NCI-H1417 (cell line): ENCODE results near the gene CLDN4.
"Not testable (repeated sequence)": the region's sequence is repeated elsewhere in the genome, so short reads cannot be mapped to it uniquely, and the experiment has no call there.

Experiments
- DNase-seq, 3 experiments: peaks; one replicate each; lab custom pipeline; 2025; lab: John Stamatoyannopoulos, UW

CLDN4 gene

DNA sequence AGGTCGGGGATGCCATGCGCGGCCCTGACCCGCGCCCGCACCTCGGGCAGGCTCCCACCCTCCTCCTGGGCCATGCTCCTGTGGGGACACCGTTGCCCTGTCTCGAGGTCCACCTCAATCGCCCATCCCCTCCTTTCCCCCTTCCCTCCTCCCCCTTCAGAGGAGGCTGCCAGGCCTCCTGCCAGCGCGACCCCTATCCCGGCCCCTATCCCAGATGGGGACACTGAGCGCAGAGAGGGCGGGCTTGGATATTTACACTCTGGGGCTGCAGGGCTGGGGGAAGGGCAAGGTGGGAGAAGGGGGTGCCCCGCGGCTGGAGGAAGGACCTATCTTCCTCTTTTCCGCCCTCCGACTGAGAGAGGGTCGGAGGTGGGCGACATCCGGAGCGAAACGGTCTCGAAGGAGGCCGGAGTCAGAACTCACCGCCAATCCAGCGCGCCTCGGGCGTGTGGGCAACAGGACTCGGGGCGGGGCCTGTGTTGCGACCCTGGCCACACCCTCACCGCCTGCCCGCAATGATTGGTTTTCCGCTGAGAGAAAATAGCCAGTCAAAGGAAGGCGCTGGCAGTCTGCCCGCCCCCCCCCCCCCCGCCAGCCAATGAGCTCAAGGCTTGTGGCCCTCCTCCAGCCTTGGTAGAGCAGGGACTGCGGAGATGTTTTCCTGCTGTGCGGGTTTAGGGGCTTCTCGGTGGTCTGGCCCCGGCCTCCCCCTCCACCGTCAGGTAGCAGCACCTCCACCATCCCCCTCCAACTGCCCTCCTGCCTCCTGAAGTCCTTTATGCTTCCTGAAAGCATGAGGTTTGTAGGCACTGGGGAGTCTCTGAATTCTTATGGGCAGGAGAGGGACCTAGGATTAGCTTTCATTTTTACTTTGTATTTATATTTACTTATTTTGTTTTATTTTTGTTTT lies 11.5 kb downstream of the CLDN4 start, which contains the start of gene METTL27:
METTL27 (minus strand) TSS at position 450 of the 910 bp plus-strand sequence; CDS start at position 74, 376 bp downstream.
- peak; percentile 92 to 96 (median 93) for DNase-seq

DNA sequence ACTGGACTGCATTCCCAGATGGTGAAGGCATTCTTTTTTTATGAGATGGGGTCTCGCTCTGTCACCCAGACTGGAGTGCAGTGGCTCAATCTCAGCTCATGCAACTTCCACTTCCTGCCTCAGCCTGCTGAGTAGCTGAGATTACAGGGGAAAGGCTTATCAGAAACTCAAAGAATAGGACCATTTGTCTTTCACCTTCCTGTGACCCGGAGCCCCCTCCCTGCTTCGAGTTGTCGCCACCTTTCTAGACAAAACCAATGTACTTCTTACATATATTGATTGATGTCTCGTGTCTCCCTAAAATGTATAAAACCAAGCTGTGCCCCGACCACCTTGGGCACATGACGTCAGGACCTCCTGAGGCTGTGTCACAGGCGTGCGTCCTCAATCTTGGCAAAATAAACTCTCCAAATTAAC lies 13.3 kb downstream of the CLDN4 start:
- DNase-seq = no peak

DNA sequence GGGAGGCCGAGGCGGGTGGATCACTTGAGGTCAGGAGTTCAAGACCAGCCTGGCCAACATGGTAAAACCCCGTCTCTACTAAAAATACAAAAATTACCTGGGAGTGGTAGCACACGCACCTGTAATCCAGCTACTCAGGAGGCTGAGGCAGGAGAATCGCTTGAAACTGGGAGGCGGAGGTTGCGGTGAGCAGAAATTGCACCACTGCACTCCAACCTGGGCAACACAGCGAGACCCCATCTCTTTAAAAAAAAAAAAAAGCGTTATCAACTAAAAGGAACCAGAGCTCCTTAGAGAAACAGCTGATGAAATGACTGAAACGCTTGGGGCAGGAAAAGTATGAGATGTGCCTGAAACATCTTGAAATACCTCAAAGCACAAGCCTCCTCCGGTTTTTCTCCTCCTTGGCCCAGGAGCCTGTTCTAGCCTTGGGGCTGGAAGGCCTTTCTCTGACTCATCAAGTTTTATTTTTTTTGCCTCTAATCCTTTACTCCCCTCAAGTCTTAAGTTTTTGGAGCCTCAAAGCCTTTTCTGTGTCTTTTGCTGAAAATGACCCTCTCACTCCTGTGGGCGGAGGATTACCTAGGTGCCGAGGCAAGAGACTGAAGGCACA lies 14.2 kb downstream of the CLDN4 start:
- DNase-seq = no peak

DNA sequence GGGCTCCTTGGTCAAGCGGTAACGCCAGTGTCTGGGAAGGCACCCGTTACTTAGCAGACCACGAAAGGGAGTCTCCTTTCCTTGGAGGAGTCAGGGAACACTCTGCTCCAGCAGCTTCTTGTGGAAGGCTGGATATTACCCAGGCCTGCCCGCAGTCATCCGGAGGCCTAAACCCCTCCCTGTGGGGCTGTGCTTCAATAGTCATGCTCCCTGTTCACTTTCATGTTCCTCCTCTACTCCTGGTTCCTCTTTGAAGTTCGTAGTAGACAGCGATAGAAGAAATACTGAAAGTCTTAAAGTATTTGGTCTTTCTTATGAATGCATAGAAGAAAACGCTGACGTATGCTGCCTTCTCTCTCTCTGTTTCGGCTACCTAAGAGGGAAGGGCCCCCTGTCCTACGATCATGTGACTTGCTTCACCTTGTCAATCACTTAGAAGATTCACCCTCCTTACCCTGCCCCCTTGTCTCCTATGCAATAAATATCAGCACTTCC lies 15.0 kb downstream of the CLDN4 start:
- DNase-seq = not testable (repeated sequence)

DNA sequence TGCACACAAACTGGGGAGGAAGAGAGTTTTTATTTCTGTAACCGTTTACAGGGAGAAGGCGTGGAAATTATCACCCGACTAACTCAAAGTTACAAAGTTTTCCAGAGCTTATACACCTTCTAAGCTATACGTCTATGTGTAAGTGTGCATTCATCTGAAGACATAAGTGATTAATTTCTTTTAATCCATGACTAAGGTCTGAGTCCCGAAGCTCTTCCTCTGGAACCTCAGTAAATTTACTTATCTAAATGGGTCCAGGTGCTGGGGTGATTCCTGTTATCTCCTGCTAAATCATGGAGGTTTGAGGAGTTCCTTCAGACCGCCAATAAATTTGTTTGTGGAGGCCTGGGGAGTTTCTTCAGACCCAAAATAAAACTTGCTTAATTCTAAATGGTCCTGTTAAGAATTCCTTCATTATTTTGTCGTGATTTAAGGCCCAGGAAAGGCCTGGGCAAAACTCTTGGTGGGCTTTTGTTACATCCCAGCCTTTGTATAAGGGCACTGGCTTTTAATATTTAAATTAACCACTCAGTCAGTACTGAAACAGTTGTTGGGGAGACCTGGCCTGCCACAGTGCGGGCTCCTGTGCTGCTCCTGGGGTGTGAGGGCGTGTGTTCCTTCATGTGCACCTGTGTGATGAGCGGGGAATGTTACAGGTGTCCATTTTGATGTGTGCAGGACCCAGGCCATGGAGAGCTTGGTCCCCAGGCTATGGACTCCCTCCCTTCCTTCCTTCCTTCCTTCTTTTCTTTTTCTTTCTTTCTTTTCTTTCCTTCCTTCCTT lies 17.3 kb downstream of the CLDN4 start:
- DNase-seq = no peak

DNA sequence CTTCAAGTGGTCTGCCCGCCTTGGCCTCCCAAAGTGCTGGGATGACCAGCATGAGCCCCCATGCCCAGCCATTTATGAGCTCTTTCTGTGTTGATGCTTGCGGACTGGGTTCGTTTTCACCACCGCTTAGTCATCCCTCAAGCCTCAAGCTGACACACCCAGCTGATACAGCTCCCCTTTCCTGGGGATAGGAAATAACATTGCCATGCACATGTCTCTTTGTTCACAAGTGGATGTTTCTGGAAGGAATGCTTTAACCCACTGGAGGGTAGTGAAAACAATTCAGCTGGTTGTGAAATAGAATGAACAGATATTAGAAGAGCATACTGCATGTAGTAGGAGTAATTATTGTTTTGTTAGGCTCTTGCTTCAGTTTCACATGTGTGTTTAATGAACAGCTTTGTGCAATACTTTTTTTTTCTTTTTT lies 20.0 kb downstream of the CLDN4 start:
- DNase-seq = no peak

DNA sequence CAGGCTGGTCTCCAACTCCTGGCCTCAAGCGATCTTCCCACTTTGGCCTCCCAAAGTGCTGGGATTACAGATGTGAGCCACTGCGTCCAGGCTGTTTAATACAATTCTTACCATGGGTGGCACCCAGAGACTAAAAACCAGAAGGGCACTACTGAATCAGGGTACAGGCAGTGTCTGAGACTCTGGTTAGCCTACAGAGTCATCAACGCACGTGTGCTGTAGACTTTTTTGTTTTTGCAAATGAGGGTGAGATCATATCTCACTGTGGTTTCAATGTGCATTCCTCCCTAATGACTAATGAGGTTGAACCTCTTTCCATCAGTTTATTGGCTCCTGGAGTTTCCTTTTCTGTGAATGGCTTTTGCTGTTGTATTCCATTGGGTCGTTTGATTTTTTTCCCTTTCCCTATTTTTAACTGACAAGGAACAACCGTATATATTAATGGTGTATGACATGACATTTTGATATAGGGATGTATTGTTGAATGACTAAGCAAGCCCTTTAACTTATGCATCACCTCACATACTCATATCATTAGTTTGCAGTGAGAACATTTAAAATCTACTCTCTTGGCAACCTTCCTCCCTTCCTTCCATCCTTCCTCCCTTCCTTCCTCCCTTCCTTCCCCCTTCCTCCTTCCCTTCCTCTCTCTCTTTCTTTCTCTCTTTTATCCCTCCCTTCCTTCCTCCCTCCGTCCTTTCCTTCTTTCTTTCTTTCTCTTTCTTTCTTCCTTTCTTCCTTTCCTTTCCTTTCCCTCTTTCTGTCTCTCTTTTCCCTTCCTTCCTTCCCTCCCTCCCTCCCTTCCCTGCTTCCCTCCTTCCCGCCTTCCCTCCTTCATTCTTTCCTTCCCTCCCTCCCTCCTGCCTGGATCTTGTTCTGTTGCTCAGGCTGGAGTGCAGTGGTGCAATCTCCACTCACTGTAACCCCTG lies 20.9 kb downstream of the CLDN4 start:
- no peak for DNase-seq

DNA sequence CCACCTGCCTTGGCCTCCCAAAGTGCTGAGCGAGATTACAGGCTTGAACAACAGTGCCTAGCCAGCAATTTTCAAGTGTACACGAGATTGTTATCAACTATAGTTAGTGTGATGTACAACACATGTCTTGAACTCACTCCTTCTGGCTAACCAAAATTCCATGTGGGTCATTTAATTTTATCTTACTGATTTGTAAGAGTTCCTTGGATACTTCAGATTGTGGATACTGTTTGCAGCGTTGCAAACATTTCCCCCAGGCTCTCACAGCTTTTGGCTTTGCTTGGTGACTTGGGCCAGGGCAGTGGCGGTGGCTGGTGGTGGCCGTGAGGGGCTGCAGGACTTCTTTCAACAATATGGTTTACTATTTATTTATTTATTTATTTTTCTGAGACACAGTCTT lies 21.7 kb downstream of the CLDN4 start:
- peak in 1 of 3 experiments; percentile 19 for DNase-seq

DNA sequence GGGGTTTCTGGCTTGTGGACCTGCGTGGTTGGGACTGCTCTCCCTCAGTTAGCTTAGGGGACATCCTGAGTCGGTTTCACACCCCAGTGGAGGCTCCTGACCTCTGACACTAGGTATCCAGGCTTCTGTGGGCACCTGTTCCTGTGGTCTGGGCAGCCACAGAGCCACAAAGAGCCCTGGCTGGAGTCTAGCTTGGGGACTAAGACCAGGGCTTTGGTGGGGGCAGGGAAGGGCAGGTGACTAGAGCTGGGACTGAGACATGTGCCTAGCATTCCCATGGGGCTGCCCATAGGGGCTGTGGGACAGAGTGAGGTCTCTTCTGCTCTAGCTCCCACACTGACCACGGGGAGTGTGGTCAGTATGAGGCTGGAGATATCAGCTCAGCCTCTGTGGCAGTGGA lies 26.1 kb downstream of the CLDN4 start:
- no peak for DNase-seq

DNA sequence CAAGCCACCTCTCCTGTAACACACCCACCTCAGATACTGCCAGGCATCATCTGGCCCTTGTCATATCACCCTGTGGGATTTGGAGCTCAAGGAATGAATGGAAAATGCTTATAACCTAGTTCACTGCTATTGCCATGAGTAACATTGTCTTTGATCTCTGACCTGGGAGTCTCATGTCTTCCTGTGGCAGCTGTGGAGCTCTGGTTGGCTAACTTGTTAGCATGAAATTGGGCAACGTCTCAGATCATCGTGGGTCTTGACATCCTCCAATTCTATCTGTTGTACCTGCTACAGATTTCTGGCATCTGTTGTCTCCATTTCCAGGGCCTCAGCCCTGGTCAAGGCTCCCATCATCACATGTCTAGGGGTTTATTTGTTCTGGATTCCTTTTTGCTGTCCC lies 28.0 kb downstream of the CLDN4 start:
- DNase-seq = no peak

DNA sequence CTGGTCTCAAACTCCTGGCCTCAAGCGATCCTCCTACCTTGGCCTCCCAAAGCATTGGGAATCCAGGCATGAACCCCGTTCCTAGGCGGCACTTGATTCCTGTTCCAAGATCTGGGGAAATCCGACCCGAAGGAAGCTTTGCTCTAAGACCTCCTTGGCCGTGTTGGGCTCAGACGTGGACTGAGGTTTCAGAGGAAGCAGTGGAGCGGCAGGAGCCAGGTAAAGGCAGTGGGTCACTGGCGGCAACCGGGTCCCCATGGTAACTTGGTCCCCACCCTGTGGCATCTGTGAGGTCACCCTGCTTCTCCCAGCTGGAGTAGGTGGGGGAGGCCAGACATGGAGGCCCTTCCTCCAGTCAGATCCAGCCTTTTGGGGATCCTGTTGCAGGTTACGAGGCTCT lies 30.1 kb downstream of the CLDN4 start, which contains the start of gene TMEM270:
TMEM270 (plus strand) TSS at position 301 of the 400 bp plus-strand sequence; CDS start at position 337, 36 bp downstream.
- no peak for DNase-seq

DNA sequence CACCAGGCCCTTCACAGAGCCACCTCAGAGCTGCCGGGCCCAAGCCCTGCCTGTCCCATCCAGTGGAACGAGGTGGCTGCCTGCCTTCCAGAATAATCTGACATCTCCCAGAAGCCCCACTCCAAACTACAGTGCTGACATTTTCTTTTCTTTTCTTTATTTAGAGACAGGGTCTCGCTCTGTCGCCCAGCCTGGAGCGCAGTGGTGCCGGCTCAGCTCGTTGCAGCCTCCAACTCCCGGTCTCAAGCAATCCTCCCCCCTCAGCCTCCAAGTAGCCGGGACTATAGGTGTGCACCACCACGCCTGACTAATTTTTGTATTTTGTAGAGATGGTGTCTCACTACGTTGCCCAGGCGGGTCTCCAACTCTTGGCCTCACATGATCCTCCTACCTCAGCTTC lies 30.5 kb downstream of the CLDN4 start:
- DNase-seq = no peak

DNA sequence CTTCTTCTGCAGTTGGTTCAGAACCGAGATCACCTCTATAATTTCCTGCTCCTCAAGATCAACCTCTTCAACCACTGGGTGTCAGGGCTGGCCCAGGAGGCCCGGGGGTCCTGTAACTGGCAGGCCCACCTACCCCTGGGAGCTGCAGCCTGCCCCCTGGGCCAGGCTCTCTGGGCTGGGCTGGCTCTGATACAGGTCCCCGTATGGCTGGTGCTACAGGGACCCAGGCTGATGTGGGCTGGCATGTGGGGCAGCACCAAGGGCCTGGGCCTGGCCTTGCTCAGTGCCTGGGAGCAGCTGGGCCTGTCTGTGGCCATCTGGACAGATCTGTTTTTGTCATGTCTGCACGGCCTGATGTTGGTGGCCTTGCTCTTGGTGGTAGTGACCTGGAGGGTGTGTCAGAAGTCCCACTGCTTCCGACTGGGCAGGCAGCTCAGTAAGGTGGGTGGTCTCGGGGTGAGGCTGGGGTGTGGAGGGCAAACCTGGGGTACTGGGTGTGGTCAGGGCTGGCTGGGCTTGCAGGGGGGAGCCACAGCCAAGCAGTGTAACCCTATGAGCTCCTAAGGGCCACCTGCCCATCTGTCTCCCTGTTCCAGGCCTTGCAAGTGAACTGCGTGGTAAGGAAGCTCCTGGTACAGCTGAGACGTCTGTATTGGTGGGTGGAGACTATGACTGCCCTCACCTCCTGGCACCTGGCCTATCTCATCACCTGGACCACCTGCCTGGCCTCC lies 34.4 kb downstream of the CLDN4 start:
- no peak for DNase-seq

DNA sequence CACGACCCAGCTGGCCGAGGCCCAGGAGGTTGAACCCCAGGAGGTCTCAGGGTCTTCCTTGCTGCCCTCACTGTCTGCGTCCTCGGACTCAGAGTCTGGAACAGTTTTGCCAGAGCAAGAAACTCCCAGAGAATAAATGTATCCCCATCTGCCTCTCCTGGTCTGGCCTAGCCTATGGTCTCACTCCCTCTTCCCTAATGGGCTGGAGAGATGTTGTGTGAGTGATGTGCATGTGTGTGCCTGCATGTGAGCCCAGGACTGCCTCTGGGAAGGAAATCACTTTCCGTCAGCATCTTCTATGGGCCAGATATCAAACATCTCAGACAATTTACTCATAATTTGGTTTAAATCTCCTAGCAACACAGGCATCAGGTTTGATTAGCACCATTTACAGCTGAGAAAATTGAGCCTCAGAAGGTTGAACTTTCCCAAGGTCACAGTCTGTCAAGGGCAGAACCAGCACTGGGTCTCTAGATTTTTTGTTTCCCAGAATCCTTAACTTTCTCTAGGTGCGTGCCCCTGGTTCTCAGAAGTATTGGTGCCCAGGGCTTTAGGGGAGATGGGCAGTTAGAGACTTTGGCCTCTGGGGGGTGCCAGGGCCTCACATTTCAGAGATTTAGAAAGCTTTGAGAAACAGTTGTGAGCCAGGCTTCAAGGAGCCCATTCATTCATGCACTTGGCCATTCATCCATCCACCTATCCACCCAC lies 35.1 kb downstream of the CLDN4 start:
- DNase-seq = peak in 2 of 3 experiments; percentile 35 to 73

DNA sequence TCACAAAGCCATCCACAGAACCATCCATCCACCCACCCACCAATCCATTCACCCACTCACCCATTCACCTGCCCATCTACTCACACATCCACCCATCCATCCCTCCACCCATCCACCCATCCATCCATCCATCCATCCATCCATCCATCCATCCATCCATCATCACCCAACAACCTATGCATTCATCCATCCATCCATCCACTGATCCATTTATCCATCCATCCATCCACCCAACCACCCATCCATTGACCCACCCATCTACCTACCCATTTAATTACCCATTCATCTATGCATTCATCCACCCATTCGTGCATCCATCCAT lies 35.6 kb downstream of the CLDN4 start:
- no peak for DNase-seq

DNA sequence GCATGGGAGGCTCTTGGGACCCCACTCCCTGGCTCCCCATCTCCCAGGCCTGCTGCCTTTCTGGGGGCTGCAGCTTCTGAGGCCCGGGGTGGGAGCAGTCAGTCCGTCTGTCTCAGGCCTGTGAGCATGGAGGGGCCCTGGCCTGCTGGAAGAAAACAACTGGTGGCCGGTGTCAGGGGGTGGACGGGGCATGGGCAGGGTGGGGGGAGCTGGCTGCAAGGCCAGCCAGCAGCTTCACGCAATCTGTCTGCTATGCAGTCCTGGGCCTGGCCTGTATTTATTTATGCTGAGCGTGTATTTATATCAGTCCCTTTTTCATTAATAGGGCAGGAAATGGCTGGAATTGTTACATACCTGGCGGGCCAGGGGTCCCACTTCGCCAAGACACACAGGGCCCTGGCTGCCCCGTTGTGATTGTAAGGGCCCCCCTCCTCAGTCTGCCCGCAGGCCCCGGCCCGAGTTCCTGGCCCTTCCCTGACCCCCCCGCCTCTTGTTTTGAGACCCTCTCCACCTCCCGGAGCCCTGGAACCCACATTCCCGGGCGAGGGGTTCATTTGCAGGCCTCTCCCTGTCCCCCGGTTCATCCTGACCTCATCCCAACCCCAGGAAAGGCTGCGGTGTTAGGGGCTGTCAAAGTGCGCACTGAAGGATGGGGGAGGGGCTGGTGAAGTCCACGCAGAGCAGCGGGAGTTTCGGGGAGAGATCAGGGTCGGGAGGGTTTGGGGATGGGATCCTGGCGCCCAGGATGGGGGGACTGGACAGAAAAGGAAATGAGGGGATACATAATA lies 38.4 kb downstream of the CLDN4 start:
- no peak for DNase-seq

DNA sequence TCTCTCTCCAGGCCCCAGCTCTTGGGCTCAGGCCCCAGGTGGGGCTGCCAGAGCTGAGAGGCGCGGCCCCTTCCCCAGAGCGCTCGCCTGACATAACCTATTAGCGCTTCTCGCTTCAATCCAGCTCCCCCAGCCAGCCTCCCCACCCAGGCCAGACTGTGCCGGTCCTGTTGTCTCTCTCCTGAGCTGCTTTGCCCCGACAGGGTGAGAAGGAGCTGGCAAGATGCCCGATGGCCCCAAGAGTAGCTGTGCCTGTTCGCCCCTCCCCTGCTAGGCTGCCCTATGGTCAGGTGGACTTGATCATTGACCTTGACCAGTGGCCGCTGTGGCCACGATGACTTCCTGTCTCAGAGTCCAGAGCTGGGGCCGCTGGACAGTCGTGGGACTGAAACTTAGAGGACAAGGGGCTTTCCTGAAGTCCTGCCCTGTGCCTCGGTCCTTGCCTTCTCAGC lies 39.3 kb downstream of the CLDN4 start:
- no peak for DNase-seq

DNA sequence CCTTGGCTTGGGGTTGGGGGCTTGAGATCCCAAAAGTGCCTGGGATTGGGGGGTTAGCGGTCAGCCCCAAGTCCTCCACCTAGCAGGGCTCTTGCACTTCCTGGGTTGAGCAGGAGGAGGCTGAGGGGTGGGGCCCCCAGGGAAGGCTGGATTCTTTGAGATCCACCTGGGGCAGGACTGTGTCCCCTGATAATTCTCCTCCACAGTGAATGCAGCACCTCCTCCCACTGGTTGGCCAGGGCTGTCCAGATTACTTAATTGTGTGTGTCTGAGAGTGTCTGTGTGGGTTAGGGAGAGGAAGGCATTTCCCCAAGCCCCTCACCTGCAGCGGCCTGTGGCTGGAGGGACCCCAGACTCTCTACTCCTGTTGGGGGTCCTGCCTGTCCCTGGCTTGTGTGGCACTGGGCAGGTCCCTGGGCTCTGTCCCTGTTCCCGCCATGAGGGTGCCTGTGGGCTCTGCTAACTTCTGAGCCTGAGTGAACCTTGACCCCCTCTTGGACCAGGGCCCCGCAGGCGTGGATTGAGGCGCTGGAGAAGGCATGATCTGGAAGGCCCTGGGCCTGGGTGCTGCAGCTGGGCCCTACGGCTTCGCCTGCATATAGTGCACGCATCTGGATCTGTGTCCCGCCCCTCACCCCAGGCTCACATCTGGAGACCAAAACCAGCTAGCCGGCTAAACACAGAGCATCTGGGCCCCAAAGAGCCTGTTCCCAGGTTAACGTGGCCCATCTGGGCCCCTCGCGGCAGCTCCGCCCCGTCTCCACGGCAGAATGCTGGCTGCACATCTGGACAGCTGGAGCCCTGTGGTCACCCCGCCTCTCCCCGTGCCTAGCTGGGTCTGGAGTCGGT lies 40.6 kb downstream of the CLDN4 start:
- DNase-seq = no peak
